ENCODE results near the gene PCCA. TPM values are rescaled to one million over a fixed set of nuclear protein-coding genes. Genes with fewer than 3 reads are reported as not detected.
A peak's percentile ranks its signal among the peaks of the same experiment; 100 is the strongest.
"Not testable (repeated sequence)": the region's sequence is repeated elsewhere in the genome, so short reads cannot be mapped to it uniquely, and the experiment has no call there.

Gene PCCA
- total RNA-seq, 1 experiment from 2014 or later, result 16.2 TPM

GRCh38 chr13:100541897-100542825 is 453.3 kb downstream of the PCCA start:
- no peak for DNase-seq (ENCODE audit: low read depth)

- DNase-seq (ENCODE audit: low read depth), result peak; percentile 22
These were observed 453.9 kb downstream of the PCCA start for GRCh38 chr13:100542826-100543156.

DNA sequence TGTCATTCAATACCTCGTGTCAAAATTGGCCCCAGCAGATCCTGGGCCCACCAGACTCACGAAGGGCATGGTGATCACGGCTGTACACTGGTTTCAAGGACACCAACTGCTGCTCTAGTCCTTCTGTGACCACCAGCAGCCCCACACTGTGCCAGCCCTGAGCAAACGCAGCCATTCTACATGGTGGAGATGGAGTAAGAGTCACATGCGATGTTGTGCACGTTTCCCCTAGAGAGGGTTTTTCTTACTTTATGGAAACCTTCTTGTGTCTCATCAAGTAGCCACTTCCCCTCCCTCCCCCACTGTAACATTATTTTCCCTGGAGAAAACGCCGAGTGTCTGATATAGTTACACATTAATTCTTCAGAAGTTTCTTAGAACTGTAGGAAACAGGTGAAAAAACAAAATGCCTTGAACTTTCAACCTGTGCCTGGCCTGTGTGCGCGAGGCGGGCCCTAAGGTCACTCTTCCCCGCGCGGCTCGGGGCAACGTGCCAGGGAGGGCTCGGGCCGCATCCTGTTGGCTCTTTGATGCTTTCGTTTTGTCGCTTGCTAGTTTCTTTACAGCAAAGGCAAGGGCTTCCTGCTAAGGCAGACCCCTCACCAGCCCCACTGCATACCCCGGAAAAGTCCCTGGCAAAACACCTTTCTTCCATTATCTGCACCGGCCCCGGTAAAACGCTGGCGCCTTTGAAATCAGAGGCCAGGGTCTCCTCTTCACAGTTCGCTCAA is 455.1 kb downstream of the PCCA start:
- DNase-seq (ENCODE audit: low read depth), result no peak

DNA sequence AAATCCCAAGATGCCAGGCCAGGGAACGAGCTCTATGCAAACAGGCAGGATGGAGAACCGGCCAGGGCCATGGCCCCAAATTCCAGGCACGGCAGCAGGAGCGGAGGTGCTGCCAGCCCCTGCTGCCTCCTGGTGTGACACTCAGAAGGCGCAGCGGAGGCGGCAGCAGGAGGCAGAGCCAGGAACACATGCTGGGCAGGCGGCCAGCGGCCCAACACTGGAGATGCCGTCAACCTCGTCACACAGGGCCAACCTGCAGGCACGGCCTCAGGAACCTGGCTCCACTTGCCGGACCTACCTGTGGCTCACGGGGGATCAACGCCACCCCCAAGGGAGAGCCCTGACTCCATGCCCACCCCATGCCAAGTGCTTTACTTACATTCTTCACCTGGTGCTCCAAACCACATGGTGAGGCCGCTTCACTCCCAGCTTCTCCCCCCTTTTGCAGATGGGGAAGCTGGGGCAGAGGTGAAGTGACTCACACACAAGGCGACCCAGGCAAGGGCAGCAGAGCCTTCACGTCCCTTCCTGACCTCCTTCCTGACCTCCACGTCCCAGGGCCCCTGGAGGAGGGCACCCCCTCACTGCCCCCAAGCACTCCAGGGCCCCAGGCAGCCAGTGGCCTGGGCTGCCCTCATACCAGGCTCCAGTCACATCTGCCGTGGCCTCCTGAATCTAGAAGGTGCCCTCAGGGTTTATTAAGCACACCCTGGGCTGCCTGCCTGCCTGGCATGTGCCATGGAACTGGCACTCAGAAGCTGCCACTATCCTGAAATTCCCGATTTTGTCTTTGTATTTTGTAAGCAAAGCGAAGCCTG is 456.2 kb downstream of the PCCA start:
- DNase-seq (ENCODE audit: low read depth), result no peak

DNA sequence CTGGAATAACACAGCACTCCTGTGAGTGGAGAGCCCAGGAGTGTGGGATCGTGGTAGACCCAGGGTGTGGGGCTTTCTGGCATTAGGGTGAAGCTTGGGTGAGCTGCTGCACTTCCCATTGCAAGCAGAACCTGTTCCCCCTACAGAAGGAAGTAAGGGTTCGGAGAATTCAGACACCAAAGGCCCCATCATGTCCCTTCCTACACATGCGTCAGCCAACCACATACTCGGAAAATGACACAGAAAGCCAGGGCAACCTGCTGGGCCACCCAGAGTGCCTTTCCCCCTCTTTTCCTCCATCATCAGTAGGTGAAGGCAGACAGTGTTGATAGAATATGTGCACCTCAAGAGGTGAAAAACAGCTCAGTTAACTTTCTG is 456.8 kb downstream of the PCCA start:
- DNase-seq (ENCODE audit: low read depth), result no peak

GRCh38 chr13:100546713-100547405 is 458.0 kb downstream of the PCCA start:
- no peak for DNase-seq (ENCODE audit: low read depth)

GRCh38 chr13:100547791-100548201 is 458.9 kb downstream of the PCCA start:
- peak; percentile 54 for DNase-seq (ENCODE audit: low read depth)

DNA sequence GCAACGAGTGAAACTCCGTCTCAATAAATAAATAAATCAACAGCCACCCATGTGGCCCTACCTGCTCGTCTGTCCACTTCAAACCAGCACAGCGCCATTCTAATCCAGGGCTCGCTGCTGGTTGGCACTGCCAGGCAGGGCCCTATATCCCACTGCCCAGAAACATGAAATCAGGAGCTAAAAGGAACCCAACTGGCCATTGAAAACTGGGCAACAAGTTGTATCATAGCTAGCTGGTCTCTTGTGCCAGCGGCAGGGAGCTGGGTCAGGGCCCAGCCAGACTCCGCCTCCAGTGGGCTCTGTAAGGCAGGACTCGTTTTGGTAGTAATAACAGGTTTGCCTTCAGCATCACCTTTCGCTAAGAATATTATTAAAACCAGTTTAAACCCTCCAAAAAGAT is 460.4 kb downstream of the PCCA start:
- no peak for DNase-seq (ENCODE audit: low read depth)

GRCh38 chr13:100552755-100553154 is 463.9 kb downstream of the PCCA start:
- DNase-seq (ENCODE audit: low read depth), result no peak

- DNase-seq (ENCODE audit: low read depth), result no peak
These were observed 471.0 kb downstream of the PCCA start for GRCh38 chr13:100559886-100560285.

DNA sequence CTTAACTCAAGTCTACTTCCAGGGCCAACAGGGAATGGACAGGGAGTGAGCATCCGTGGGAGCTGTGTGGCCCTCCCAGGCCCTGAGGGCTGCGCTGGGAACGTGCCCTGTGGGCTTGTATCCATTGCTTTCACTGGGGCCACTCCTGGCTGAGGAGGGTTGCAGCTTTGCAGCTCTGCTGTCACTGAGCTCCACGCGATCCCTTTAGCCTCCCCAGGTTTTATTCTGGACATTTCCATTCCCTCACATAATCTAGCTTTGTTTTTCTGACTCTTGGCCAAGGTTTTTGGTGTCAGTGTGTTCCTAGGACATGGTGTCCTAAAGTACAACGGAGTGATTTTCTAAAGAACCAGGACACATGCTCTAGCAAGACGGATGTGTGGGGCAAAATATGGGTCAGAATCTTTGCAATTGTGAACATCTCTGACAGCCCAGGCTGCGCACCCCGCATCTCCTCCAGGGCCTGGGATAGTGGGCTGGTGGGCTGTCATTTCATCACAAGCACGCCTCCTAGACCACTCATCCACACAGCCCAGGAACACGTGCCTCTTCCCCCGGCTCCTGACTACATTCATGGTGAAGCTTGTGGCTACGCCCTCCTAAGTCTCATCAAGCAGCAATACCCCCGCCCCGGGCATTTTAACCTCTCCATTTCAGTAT is 471.7 kb downstream of the PCCA start:
- no peak for DNase-seq (ENCODE audit: low read depth)

DNA sequence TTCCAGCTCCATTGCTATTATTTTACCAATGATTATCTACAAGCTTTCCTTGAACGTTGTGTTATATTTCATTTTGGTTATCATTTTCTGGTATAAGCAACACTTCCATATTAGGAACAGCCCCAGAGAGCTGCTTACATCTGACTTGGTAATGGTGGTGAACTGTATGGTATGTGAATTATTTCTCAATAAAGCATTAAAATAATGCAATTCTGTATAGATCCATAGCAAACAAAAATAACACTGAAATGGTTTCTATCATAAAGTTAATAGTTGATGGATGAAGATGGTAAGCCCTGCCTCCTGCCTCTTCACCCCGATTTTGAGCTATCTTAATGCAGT is 472.2 kb downstream of the PCCA start:
- no peak for DNase-seq (ENCODE audit: low read depth)

- no peak for DNase-seq (ENCODE audit: low read depth)
These were observed 472.8 kb downstream of the PCCA start for GRCh38 chr13:100561599-100562204.

- no peak for DNase-seq (ENCODE audit: low read depth)
These were observed 474.9 kb downstream of the PCCA start for GRCh38 chr13:100563779-100564178.

GRCh38 chr13:100564444-100565223 is 475.7 kb downstream of the PCCA start:
- no peak for DNase-seq (ENCODE audit: low read depth)

- no peak for DNase-seq (ENCODE audit: low read depth)
These were observed 476.4 kb downstream of the PCCA start for GRCh38 chr13:100565286-100565685.

- DNase-seq (ENCODE audit: low read depth), result peak; percentile 7
These were observed 477.6 kb downstream of the PCCA start for GRCh38 chr13:100566543-100566942.

DNA sequence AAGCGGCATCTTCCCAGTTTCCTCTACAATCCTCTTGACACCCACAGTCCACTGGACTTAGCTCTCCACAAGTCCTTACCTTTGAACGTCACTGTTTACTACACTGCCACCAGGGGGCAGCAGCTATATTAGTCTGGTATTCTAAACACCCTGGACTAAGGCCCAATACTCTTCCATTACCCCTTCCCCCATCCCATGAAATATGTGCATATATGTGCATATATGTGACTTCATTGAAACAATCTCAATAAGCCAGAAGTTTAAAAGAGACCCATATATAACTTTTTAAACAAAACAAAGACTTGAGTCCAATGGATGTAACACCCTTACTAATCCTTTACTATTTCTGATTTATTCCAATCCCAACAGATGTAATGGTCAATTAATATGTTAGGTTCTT is 484.2 kb downstream of the PCCA start:
- peak; percentile 63 for DNase-seq (ENCODE audit: low read depth)

DNA sequence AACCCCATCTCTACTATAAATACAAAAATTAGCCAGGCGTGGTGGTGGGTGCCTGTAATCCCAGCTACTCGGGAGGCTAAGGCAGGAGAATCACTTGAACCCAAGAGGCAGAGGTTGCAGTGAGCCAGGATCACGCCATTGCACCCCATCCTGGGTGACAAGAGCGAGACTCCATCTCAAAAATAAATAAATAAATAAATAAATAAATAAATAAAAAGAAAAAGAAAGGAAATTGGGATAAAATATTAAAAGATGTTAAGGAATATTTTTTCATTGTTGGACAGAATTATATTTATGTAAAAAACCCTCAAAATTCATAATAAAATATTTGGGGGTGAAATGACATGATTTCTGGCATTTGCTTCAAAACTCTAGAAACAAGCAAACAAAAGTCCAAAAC is 488.3 kb downstream of the PCCA start:
- DNase-seq (ENCODE audit: low read depth), result not testable (repeated sequence)
